Thyroid gland (tissue), 4 donors: ENCODE measurements around the gene PLCL2. TPM values are rescaled to one million over a fixed set of nuclear protein-coding genes. Genes with fewer than 3 reads are reported as not detected.

ENCODE experiments used
- DNase-seq, 2 donors: peaks; one replicate each; pipeline ENCODE4 v3.0.0-alpha.2; 2019
- H3K27ac ChIP-seq, 3 donors: fragments of 200-600 bp; sonication (generic); 1 replicate in 2 of 3; 2 replicates in 1 of 3; pipeline ENCODE4 v1.5.1; 2016 to 2019; ENCODE audit warnings: mild to moderate bottlenecking in 1 of 3, moderate library complexity in 1 of 3
- H3K27me3 ChIP-seq: fragments of 200-600 bp; sonication (generic); one replicate; pipeline ENCODE4 v1.5.1; 2019
- H3K36me3 ChIP-seq, 2 donors: fragments of 200-600 bp; sonication (generic); one replicate each; pipeline ENCODE4 v1.5.1; 2016 to 2019
- H3K4me1 ChIP-seq, 2 donors: fragments of 200-600 bp; sonication (generic); one replicate each; pipeline ENCODE4 v1.5.1; 2017 to 2019
- H3K4me3 ChIP-seq, 3 donors: fragments of 200-600 bp; sonication (generic); replicated peaks in 1 of 3; 1 replicate in 2 of 3; 2 replicates in 1 of 3; pipeline ENCODE4 v1.5.1; 2016; ENCODE audit warnings: mild to moderate bottlenecking in 1 of 3
- H3K9me3 ChIP-seq: fragments of 200-600 bp; sonication (generic); one replicate; pipeline ENCODE4 v1.5.1; 2017
- POLR2A ChIP-seq, 2 donors: fragments of 450-650 bp; IDR thresholded peaks; one replicate each; pipeline ENCODE4 v1.6.1; 2017; ENCODE audit warnings: antibody characterized with exemption in 2 of 2, mild to moderate bottlenecking in 2 of 2, moderate library complexity in 1 of 2
- WGBS, 2 donors: methylation state at CpG; one replicate each; pipeline ENCODE4 v1.1.5; 2017; 5-methylcytosine and 5-hydroxymethylcytosine counted together
- intact Hi-C: fragments of 100-400 bp; cut with DNase I; formaldehyde crosslinking; loops from one replicate; pipeline ENCODE4 v1.15.1; 2023
- total RNA-seq, 4 donors: library from RNA; depleted of rRNA; stranded (reverse); fragments of >200 nt; gene quantifications; one replicate each; pipeline ENCODE4 v1.2.3, GENCODE V29; 2016
- TF ChIP-seq, protein P1 (sequence below), 6 experiments: fragments of 200-600 bp in 3 of 6; fragments of 450-650 bp in 3 of 6; sonication (generic) in 3 of 6; IDR thresholded peaks; one replicate each; pipeline ENCODE4 v1.5.1; 2016 to 2019; ENCODE audit warnings: antibody characterized with exemption in 6 of 6, mild to moderate bottlenecking in 2 of 6, inconsistent platforms in 1 of 6, moderate library complexity in 1 of 6

Gene PLCL2
- total RNA-seq, 4 donors from 2014 or later, result 6.3 to 15.3 (median 9.3) TPM

DNA sequence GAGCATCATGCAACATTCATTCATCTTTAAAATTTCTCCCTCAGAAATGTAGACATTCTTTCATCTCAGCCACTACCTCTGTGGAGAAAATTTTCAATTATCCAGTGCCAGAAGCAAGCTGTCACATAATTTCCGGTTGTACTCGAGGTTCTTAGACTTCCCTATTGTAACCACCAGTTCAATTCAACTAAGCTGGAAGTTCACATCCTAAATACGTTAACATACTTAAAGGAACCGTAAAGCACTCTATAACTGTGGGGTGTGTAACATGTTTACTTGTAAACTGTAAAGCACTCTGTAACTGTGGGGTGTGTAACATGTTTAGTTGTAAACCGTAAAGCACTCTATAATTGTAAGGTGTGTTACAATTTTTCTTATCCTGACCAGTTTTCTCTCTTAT, 150.3 kb downstream of the PLCL2 start:
- Histone ChIP-seq H3K27ac (no peak overlapping the region), H3K9me3 (no peaks in the 10 kb centered on the region), H3K4me3 (no peak overlapping the region), H3K4me1 (no peaks in the 10 kb centered on the region), H3K27me3 (no peaks in the 10 kb centered on the region), H3K36me3 (no peaks in the 10 kb centered on the region)
- intact Hi-C loops, result no loop called here
- 84 to 87% methylated on average over 5 of the region's 5 CpGs for WGBS, 2 donors
- TF ChIP-seq, protein P1, sequence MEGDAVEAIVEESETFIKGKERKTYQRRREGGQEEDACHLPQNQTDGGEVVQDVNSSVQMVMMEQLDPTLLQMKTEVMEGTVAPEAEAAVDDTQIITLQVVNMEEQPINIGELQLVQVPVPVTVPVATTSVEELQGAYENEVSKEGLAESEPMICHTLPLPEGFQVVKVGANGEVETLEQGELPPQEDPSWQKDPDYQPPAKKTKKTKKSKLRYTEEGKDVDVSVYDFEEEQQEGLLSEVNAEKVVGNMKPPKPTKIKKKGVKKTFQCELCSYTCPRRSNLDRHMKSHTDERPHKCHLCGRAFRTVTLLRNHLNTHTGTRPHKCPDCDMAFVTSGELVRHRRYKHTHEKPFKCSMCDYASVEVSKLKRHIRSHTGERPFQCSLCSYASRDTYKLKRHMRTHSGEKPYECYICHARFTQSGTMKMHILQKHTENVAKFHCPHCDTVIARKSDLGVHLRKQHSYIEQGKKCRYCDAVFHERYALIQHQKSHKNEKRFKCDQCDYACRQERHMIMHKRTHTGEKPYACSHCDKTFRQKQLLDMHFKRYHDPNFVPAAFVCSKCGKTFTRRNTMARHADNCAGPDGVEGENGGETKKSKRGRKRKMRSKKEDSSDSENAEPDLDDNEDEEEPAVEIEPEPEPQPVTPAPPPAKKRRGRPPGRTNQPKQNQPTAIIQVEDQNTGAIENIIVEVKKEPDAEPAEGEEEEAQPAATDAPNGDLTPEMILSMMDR (IDR thresholded peaks at IDR 0.05), result no peak
- TF ChIP-seq POLR2A (IDR thresholded peaks at IDR 0.05), result no peak
- DNase-seq, result no peak

DNA sequence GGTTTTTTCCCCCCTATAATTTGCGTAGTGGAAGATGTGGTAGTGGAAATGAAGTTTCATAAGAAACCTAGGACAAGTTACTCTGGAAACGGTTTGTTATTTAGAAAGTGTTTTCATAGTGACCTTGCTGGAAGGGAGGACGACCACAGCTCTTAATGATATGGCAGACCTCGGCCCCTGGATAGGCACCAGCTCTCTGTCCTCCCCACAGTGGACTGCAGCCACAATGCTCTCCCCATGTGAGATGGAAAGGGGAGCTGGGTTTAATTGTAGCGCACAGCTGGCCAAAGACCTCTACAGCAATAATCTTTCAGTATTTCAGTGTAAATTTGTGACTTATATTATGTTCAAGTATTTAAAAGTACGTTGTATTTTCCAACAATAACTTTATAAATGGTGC, 151.2 kb downstream of the PLCL2 start:
- Histone ChIP-seq H3K9me3 (no peaks in the 10 kb centered on the region), H3K27ac (no peak overlapping the region), H3K4me3 (no peak overlapping the region), H3K27me3 (no peaks in the 10 kb centered on the region), H3K4me1 (no peaks in the 10 kb centered on the region), H3K36me3 (no peaks in the 10 kb centered on the region)
- DNase-seq, result no peak
- no peak for TF ChIP-seq POLR2A (IDR thresholded peaks at IDR 0.05)
- TF ChIP-seq, protein P1 (IDR thresholded peaks at IDR 0.05), result no peak
- intact Hi-C loops, result no loop called here
- 76 to 77% methylated on average over 6 of the region's 6 CpGs for WGBS, 2 donors

DNA sequence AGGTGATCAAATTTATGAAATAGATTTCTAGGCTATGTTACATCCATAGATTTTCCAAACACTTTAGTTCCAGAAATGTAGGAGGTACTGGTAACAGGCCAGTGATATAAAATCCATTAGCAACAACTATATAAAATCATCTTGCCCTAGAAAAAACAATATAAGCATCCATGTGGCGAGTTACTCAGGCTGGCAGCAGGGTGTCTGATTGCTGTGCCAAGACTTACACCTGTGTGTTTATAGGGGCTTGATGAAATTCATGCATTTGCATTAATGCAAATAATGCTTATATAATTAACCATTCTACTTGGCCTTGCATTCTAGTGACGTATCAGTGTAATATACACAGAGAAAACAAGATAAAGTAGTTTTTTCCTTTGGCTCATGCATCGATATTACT, 153.4 kb downstream of the PLCL2 start:
- no peaks in the 10 kb centered on the region for H3K36me3 ChIP-seq
- no peaks in the 10 kb centered on the region for H3K9me3 ChIP-seq
- no peaks in the 10 kb centered on the region for H3K27me3 ChIP-seq
- H3K4me3 ChIP-seq, result no peak overlapping the region
- no peaks in the 10 kb centered on the region for H3K4me1 ChIP-seq
- WGBS, 2 donors, result 97 to 98% methylated on average over 3 of the region's 3 CpGs
- intact Hi-C loops, result no loop called here
- DNase-seq, result no peak
- no peak for TF ChIP-seq POLR2A (IDR thresholded peaks at IDR 0.05)
- TF ChIP-seq, protein P1 (IDR thresholded peaks at IDR 0.05), result no peak
- H3K27ac ChIP-seq, result no peak overlapping the region

DNA sequence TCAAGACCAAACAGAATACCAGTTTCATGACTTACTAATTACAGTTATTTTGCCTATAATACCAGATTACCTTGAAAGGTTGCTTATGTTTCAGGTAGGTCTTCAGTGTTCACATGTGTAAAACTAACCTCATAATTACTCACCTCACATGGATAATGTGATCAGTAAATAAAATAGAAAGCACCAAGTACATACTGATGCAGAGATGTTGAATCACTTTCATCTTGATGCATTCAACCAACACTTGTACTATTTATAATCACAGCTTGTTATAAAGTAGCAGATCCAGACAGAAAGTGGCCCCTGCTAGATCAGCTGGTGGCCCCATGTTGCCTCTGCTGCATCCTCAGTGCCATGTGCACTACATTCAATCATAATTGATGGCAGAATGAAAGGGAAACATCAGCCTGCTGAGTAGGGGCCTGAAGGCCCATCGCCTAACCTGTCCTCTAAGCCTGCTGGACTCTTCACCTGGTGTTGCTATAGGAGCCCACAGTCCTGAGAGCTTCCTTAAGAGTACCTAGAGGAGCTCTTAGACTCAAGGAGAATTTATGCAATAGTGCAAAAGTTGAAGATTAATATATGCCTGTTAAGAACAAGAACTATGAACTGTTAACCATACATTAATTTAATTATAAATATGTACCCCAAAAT, 154.3 kb downstream of the PLCL2 start:
- intact Hi-C loops, result no loop called here
- no peaks in the 10 kb centered on the region for H3K4me1 ChIP-seq
- no peak overlapping the region for H3K4me3 ChIP-seq
- WGBS, 2 donors, result 59 to 80% methylated on average over 1 of the region's 1 CpG
- no peaks in the 10 kb centered on the region for H3K27me3 ChIP-seq
- no peaks in the 10 kb centered on the region for H3K36me3 ChIP-seq
- H3K9me3 ChIP-seq, result no peaks in the 10 kb centered on the region
- TF ChIP-seq, protein P1 (IDR thresholded peaks at IDR 0.05), result no peak
- no peak for TF ChIP-seq POLR2A (IDR thresholded peaks at IDR 0.05)
- no peak overlapping the region for H3K27ac ChIP-seq
- DNase-seq, result no peak

DNA sequence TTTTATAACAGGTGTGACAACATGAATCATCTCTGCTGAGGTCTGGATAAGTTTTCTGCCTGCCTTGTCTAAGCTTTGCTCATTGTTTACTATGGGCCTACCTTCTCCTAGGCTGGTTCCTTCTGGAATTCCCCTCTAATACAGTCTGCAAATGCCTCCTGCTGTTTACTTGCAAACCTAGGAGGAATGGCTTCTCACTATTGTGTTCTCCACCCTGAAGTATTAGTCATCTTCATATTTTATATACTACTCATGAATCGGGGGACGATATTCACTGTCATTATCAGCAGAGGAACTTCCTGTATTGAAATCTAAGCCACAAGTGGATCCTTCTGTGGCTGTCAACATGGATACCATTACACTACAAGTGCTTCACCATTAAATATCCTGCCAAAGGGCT, 154.8 kb downstream of the PLCL2 start:
- Histone ChIP-seq H3K4me1 (no peaks in the 10 kb centered on the region), H3K4me3 (no peak overlapping the region), H3K36me3 (no peaks in the 10 kb centered on the region), H3K9me3 (no peaks in the 10 kb centered on the region), H3K27ac (no peak overlapping the region), H3K27me3 (no peaks in the 10 kb centered on the region)
- no peak for DNase-seq
- TF ChIP-seq, protein P1 (IDR thresholded peaks at IDR 0.05), result no peak
- no peak for TF ChIP-seq POLR2A (IDR thresholded peaks at IDR 0.05)
- intact Hi-C loops, result no loop called here
- WGBS, 2 donors, result 61 to 75% methylated on average over 2 of the region's 2 CpGs
